Motor neuron (in vitro differentiated cells): ENCODE results near the gene UNC80. TPM values are rescaled to one million over a fixed set of nuclear protein-coding genes. Genes with fewer than 3 reads are reported as not detected.
"Not testable (repeated sequence)": the region's sequence is repeated elsewhere in the genome, so short reads cannot be mapped to it uniquely, and the experiment has no call there.

Experiments used
- ATAC-seq, 8 experiments: fragments of 200-7000 bp; cut with Tn5 transposase; replicated peaks in 6 of 8; 2 replicates each; pipeline ENCODE4 v1.8.0; 2021; ENCODE audit warnings: mild to moderate bottlenecking in 8 of 8, moderate library complexity in 8 of 8
- H3K27ac ChIP-seq, 2 donors: fragments of 250-450 bp; sonication (Bioruptor Pico); 2 replicates each; pipeline ENCODE4 v1.9.0; 2021; ENCODE audit warnings: antibody characterized with exemption in 2 of 2, mild to moderate bottlenecking in 2 of 2, moderate library complexity in 1 of 2
- H3K4me1 ChIP-seq, 2 donors: fragments of 250-450 bp; sonication (Bioruptor Pico); replicated peaks in 1 of 2; 2 replicates each; pipeline ENCODE4 v1.6.1; 2021; ENCODE audit warnings: antibody characterized with exemption in 2 of 2, mild to moderate bottlenecking in 2 of 2, moderate library complexity in 1 of 2
- H3K4me3 ChIP-seq, 5 donors: fragments of 250-450 bp; sonication (Bioruptor Pico); 2 replicates each; pipeline ENCODE4 v1.9.0; 2021; ENCODE audit warnings: antibody characterized with exemption in 5 of 5, mild to moderate bottlenecking in 5 of 5, moderate library complexity in 4 of 5
- WGBS, 10 experiments: fragments of 450-650 bp; shearing (Covaris generic); methylation state at CpG; one replicate each; pipeline ENCODE4 v1.0.0; 2022; 5-methylcytosine and 5-hydroxymethylcytosine counted together
- in situ Hi-C, 9 experiments: fragments of 400-800 bp; cut with MboI; loops; one replicate each; pipeline ENCODE4 v1.15.0; 2021; ENCODE audit warnings: low sequenced_read_pairs in 9 of 9, low pct_unique_long_range_greater_than_20kb in 2 of 9; ENCODE audit not compliant: unreplicated experiment in 9 of 9
- total RNA-seq, 8 experiments: library from RNA; unstranded; fragments of 300-600 nt; gene quantifications; 2 replicates each; pipeline versions ENCODE4 v1.2.3 to v1.2.4, GENCODE V29; 2022

The UNC80 gene
- total RNA-seq, 8 experiments from 2014 or later = 0.05 to 13.3 (median 9.1) TPM; not detected in 1

DNA sequence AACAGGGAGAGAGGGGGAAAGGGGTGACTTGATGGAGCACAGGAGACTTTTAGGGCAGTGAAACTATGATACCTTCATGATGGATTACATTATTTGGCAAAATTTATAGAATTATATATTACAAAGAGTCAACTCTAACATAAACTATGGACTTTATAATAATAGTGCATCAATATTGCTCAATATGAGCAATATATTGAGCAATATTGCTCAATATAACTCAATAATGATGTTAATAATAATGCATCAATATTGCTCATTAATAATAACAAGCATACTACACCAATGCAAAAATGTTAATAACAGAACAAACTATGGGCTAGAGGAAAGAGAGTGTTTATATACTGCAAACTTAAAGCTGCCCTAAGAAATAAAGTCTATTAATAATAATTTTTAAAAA lies 3.1 kb upstream of the UNC80 start:
- Histone ChIP-seq H3K4me1 (peaks cover 0 to 10% of the 10 kb centered on the region in 2 donors), H3K4me3 (no peak overlapping the region), H3K27ac (no peak overlapping the region)
- no peak for ATAC-seq
- in situ Hi-C loops = no loop called here

DNA sequence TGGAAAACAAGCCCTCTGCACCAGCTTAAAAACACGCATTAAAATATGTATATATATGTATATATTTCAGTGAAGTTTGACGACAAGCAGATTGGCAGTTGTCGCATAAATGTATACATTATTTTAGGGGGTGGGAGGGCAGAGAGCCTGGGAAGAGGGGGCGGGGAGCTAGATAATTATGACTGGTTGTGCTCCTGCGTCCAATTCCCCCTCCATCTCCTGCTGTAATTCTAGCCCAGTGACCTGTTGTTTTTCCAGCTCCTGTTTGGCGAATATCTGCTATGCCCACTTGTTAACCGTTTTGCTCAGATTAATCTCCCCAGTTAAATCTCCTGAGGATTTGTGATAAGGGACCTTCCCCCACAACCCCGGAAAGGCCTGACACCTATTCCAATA lies 656 bp downstream of the UNC80 start:
- ATAC-seq = peak in 5 of 8 experiments; percentile 7 to 20 (median 12)
- Histone ChIP-seq H3K4me1 (peaks cover 0 to 17% of the 10 kb centered on the region in 2 donors), H3K4me3 (peak overlapping the region; percentile 55 to 94 (median 72)), H3K27ac (peak overlapping the region; percentile 54 to 60)
- in situ Hi-C loops = no loop called here
- WGBS, 10 experiments = 0 to 50% (median 29%) methylated on average over 1 to 4 of the region's 8 CpGs; no CpG with 5 or more reads in 3 of the 10 experiments

DNA sequence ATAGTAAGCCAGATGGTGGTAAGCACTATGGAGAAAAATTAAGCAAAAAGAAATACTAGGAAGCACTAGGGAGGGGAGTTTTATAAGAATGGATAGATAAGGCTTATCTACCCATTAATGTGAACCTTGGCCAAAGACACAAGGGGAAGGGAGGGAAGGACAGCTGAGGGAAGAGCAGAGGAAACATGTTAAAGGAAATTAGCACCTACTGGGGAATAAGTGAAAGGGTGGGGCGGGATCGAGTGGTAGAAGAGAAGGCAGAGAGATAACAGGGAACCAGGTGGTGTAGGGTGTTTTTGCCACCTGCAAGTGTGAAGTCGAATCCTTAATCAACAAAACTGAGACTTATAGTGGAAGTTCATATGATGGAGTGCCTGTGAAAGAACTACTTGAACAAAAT lies 1.7 kb downstream of the UNC80 start:
- 0 to 91% (median 33%) methylated on average over 1 to 3 of the region's 3 CpGs; no CpG with 5 or more reads in 1 of the 10 experiments for WGBS, 10 experiments
- Histone ChIP-seq H3K4me1 (peaks cover 0 to 17% of the 10 kb centered on the region in 2 donors), H3K27ac (no peak overlapping the region), H3K4me3 (peak overlapping the region; percentile 55 to 94 (median 72))
- no peak for ATAC-seq
- in situ Hi-C loops = no loop called here

DNA sequence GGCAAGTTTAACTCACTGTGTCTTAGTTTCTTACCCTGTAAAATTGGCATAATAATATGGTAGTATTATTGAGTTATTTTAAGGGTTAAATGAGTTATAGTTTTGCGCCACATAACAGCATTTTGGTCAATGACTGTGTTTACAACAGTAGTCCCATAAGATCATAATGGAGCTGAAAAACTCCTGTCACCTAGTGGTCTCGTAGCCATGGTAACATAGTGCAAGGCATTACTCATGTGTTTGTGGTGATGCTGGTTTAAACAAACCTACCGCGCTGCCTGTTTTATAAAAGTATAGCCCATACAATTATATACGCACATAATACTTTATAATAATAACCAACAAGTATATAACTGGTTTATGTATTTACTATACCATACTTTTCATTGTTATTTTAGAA lies 15.8 kb downstream of the UNC80 start:
- 0 to 100% (median 93%) methylated on average over 1 to 5 of the region's 5 CpGs; no CpG with 5 or more reads in 3 of the 10 experiments for WGBS, 10 experiments

DNA sequence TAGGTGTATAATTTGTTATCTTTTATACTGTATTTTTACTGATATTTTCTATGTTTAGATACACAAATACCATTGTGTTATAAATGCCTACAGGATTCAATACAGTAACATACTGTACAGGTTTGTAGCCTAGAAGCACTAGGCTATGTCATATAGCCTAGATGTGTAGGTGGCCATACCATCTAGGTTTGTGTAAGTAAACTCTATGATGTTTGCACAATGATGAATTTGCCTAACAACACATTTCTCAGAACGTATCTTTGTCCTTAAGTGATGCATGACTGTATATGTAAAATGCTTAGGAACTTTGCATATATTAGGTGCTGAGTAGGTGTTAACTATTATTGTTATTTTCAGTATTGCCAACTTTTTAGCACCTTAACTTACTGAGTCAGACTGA lies 17.3 kb downstream of the UNC80 start:
- ATAC-seq = no peak
- Histone ChIP-seq H3K4me1 (peaks cover 2 to 4% of the 10 kb centered on the region in 2 donors), H3K4me3 (no peak overlapping the region), H3K27ac (no peak overlapping the region)
- 0 to 100% (median 69%) methylated on average over 1 of the region's 1 CpG; no CpG with 5 or more reads in 2 of the 10 experiments for WGBS, 10 experiments
- in situ Hi-C loops = no loop called here

More for the DNA sequence above, 15.8 kb downstream of the UNC80 start:
- ATAC-seq = no peak
- Histone ChIP-seq H3K27ac (no peak overlapping the region), H3K4me1 (peaks cover 2 to 4% of the 10 kb centered on the region in 2 donors), H3K4me3 (no peak overlapping the region)
- in situ Hi-C loops = no loop called here

DNA sequence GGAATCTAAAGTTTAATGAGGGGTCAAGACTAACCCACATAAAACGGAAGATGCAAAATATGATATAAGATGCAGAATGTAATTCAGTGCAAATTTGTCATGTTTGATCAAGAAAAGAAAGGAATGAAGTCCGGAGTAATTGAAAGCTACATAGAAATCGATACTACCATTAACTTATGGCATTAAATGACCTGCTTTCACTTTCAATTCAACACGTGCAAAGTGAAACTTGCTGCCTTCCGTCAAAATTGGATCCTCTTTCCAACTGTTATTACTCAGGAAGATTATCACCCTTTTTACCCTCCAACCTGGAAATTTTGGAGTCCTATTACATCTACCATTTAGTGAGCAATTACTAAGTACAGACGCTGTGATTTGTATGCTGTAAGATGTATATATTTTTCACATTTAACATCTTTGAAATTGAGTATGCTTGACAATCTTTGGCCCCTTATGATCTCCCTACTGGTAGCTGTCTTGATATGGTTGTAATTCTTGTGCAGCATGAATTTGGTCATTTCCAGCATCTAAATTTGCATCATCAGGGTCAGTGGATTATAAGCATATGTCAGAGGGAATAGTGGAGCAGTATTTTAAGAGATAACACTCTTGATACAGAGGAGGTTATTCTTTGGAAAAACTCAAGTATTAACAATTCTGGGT lies 18.6 kb downstream of the UNC80 start:
- Histone ChIP-seq H3K4me3 (no peak overlapping the region), H3K27ac (no peak overlapping the region), H3K4me1 (peaks cover 0 to 2% of the 10 kb centered on the region in 2 donors)
- in situ Hi-C loops = no loop called here
- no peak for ATAC-seq
- 22 to 81% (median 71%) methylated on average over 3 to 6 of the region's 6 CpGs for WGBS, 10 experiments

DNA sequence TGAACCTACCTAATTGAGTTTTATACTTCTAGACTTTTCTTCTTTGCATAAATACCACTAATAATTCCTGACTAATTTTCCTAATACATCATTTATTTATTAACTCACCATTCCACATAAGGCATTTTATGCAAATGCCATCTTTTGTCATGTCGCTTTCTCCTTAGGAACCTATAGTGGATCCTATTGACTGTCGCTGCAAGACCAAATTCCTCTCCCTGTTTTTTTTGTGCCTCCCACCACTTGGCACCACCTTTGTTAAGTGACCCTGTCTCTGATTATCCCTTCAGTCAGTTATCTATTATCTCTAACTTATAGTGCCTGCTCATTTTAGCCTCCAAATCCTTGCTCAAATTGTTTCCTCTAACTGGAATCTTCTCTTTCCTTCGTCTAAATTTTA lies 19.5 kb downstream of the UNC80 start:
- Histone ChIP-seq H3K27ac (no peak overlapping the region), H3K4me1 (no peaks in the 10 kb centered on the region), H3K4me3 (no peak overlapping the region)
- in situ Hi-C loops = no loop called here
- 35 to 94% (median 85%) methylated on average over 1 to 3 of the region's 3 CpGs for WGBS, 10 experiments
- no peak for ATAC-seq

DNA sequence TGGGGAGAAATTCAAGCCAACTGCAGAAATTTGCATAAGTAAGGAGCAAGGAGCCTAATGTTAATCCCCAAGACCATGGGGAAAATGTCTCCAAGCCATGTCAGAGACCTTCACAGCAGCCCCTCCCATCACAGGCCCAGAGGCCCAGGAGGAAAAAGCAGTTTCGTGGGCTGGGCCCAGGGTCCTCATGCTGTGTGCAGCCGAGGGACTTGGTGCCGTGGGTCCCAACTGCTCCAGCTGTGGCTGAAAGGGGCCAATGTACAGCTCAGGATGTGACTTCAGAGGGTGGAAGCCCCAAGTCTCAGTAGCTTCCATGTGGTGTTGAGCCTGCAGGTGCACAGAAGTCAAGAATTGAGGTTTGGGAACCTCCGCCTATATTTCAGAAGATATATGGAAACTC lies 23.8 kb downstream of the UNC80 start:
- H3K27ac ChIP-seq, H3K4me3 ChIP-seq, H3K4me1 ChIP-seq, ATAC-seq, in situ Hi-C loops: not testable (repeated sequence)
- WGBS, 10 experiments = 0 to 100% (median 100%) methylated on average over 1 to 2 of the region's 4 CpGs; no CpG with 5 or more reads in 6 of the 10 experiments

DNA sequence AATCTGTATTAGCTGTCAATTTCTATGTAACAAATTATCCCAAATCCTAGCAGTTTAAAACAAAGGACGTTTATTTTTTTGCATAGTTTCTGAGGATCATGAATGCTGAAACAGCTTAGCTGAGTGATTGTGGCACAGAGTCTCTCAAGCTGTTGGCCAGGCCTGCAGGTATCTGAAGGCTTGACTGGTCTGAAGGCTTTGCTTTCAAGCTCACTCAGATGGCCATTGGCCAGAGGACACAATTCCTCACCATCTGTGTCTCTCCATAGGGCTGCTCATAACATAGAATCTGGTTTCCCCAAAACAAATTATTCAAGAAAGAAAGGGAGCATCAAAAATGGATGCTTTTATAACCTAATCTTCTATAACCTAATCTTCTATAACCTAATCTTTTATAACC lies 33.7 kb downstream of the UNC80 start:
- H3K27ac ChIP-seq = no peak overlapping the region
- no peak for ATAC-seq
- 0 to 100% (median 0%) methylated on average over 1 of the region's 1 CpG; no CpG with 5 or more reads in 3 of the 10 experiments for WGBS, 10 experiments
- in situ Hi-C loops = no loop called here
- no peak overlapping the region for H3K4me3 ChIP-seq
- H3K4me1 ChIP-seq = peaks cover 7% of the 10 kb centered on the region in 2 donors

DNA sequence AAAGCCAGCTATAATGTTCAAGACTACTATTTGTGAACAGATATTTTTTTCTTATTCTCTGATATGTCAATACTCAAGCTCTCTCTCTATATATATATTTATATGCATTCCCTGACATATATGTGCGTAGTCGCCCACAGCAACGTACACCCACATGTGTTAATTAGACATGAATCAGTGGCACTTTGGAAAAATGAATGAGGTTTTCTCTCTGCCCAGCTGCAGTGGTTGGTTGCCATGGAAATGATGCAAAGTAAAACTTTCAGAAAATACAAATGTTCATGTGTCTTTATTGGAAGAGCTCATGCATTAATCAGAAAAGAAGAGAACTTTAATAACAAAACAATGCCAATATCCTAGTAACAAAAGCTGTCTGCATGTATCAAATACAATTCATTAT lies 34.7 kb downstream of the UNC80 start:
- peaks cover 7% of the 10 kb centered on the region in 2 donors for H3K4me1 ChIP-seq
- H3K4me3 ChIP-seq = no peak overlapping the region
- ATAC-seq = peak in 1 of 8 experiments; percentile 54
- H3K27ac ChIP-seq = no peak overlapping the region
- in situ Hi-C loops = no loop called here
- 13 to 67% (median 52%) methylated on average over 3 of the region's 3 CpGs; no CpG with 5 or more reads in 1 of the 10 experiments for WGBS, 10 experiments

DNA sequence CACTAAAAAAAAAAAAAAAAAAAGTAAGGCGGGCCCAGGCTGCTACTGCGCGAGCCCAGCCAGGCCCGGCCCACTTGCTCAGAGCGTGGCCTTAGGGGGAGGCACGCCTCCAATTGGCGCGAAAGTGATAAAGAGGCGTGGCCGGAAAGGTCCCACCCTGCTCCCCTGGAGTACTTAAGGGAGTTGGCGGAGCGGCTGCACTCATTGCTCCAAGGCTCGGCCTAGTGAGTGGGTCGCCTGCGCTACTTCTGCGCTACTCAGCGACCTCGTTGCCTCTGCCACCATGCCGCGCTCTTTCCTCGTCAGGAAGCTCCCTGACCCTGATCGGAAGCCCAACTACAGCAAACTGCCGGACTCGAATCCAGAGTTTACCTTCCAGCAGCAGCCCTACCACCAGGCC lies 36.9 kb downstream of the UNC80 start:
- in situ Hi-C loops = no loop called here
- H3K27ac ChIP-seq = no peak overlapping the region
- 96 to 99% (median 96%) methylated on average over 5 to 22 of the region's 24 CpGs; no CpG with 5 or more reads in 5 of the 10 experiments for WGBS, 10 experiments
- no peak for ATAC-seq
- no peak overlapping the region for H3K4me3 ChIP-seq
- peaks cover 7% of the 10 kb centered on the region in 2 donors for H3K4me1 ChIP-seq

DNA sequence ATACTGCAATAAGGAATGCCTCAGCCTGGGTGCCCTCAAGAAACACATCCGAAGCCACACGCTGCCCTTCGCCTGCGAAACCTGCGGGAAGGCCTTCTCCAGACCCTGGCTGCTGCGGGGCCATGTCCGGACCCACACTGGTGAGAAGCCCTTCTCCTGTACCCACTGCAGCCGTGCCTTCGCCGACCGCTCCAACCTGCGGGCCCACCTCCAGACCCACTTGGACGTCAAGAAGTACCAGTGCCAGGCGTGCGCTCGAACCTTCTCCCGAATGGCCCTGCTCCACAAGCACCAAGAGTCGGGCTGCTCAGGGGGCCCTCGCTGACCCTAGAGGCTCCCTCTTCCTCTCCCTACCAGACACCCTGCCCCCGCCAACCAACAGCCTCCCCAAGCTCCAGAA lies 37.6 kb downstream of the UNC80 start:
- H3K4me3 ChIP-seq = no peak overlapping the region
- H3K27ac ChIP-seq = no peak overlapping the region
- no peak for ATAC-seq
- peaks cover 7% of the 10 kb centered on the region in 2 donors for H3K4me1 ChIP-seq
- WGBS, 10 experiments = 0 to 100% (median 98%) methylated on average over 1 to 8 of the region's 20 CpGs; no CpG with 5 or more reads in 5 of the 10 experiments
- in situ Hi-C loops = no loop called here

DNA sequence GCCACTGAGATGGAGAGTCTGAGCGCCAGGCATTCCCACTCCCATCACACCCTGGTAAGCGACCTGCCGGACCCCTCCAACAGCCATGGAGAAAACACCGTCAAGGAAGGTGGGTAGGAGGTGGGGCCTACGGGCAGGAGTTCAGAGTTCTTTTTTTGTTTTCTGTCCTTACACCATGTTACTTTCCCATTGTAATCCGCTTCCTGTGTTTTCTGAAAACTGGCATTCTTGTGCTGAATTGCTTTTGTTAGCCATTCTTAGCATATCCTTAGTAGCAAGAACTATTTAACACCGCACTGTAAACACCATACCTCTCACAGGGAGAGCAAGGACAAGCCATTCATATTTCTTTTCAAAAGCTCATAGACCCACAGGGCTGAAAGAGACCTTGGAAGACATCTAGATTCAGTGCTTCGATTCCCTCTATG lies 46.2 kb downstream of the UNC80 start:
- in situ Hi-C loops = no loop called here
- WGBS, 10 experiments = 0 to 50% (median 24%) methylated on average over 1 to 8 of the region's 8 CpGs; no CpG with 5 or more reads in 2 of the 10 experiments
- ATAC-seq = peak in 3 of 8 experiments; percentile 43 to 91 (median 47)
- Histone ChIP-seq H3K4me1 (peaks cover 4 to 8% of the 10 kb centered on the region in 2 donors), H3K27ac (no peak overlapping the region), H3K4me3 (no peak overlapping the region)

DNA sequence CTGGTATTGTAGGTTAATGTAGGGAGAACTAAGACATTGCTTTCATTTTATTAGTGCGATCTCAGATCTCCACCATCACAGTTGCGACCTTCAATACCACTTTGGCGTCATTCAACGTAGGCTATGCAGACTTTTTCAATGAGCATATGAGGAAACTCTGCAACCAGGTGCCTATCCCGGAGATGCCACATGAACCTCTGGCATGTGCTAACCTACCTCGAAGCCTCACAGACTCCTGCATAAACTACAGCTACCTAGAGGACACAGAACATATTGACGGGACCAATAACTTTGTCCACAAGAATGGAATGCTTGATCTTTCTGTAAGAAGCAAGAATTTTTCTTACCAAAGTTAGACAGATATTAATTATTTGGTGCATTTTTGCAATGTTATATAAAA lies 47.3 kb downstream of the UNC80 start:
- in situ Hi-C loops = no loop called here
- Histone ChIP-seq H3K4me1 (peaks cover 4 to 8% of the 10 kb centered on the region in 2 donors), H3K27ac (no peak overlapping the region), H3K4me3 (no peak overlapping the region)
- ATAC-seq = no peak
- 0 to 100% (median 90%) methylated on average over 1 to 7 of the region's 7 CpGs; no CpG with 5 or more reads in 1 of the 10 experiments for WGBS, 10 experiments
